AG09319 (cell line): Measurements from ENCODE around the gene PTGES3.
"Not testable (repeated sequence)": the region's sequence is repeated elsewhere in the genome, so short reads cannot be mapped to it uniquely, and the experiment has no call there.

Source experiments
- DNase-seq: peaks from one replicate; pipeline ENCODE4 v3.0.0-alpha.2; 2010; ENCODE audit warnings: low read depth; ENCODE audit errors: extremely low read depth
- TF ChIP-seq, protein P1 (sequence below): IDR thresholded peaks from 2 replicates; pipeline ENCODE4 v1.5.1; 2011; ENCODE audit warnings: low read depth, mild to moderate bottlenecking, inconsistent platforms, low read length, moderate library complexity

PTGES3 gene

DNA sequence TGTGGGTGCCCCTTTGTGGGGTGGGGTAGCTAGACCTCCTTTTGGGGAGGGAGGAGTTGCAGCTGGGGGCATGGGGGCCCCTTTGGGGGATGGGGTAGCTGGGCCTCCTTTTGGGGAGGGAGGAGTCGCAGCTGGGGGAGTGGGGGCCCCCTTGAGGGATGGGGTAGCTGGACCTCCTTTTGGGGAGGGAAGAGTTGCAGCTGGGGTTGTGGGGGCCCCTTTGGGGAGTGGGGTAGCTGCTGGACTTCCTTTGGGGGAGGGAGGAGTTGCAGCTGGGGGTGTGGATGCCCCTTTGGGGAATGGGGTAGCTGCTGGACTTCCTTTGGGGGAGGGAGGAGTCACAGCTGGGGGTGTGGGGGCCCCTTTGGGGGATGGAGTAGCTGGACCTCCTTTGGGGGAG, 30.1 kb upstream of the PTGES3 start:
- TF ChIP-seq, protein P1, sequence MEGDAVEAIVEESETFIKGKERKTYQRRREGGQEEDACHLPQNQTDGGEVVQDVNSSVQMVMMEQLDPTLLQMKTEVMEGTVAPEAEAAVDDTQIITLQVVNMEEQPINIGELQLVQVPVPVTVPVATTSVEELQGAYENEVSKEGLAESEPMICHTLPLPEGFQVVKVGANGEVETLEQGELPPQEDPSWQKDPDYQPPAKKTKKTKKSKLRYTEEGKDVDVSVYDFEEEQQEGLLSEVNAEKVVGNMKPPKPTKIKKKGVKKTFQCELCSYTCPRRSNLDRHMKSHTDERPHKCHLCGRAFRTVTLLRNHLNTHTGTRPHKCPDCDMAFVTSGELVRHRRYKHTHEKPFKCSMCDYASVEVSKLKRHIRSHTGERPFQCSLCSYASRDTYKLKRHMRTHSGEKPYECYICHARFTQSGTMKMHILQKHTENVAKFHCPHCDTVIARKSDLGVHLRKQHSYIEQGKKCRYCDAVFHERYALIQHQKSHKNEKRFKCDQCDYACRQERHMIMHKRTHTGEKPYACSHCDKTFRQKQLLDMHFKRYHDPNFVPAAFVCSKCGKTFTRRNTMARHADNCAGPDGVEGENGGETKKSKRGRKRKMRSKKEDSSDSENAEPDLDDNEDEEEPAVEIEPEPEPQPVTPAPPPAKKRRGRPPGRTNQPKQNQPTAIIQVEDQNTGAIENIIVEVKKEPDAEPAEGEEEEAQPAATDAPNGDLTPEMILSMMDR, result no peak
- DNase-seq, result no peak

DNA sequence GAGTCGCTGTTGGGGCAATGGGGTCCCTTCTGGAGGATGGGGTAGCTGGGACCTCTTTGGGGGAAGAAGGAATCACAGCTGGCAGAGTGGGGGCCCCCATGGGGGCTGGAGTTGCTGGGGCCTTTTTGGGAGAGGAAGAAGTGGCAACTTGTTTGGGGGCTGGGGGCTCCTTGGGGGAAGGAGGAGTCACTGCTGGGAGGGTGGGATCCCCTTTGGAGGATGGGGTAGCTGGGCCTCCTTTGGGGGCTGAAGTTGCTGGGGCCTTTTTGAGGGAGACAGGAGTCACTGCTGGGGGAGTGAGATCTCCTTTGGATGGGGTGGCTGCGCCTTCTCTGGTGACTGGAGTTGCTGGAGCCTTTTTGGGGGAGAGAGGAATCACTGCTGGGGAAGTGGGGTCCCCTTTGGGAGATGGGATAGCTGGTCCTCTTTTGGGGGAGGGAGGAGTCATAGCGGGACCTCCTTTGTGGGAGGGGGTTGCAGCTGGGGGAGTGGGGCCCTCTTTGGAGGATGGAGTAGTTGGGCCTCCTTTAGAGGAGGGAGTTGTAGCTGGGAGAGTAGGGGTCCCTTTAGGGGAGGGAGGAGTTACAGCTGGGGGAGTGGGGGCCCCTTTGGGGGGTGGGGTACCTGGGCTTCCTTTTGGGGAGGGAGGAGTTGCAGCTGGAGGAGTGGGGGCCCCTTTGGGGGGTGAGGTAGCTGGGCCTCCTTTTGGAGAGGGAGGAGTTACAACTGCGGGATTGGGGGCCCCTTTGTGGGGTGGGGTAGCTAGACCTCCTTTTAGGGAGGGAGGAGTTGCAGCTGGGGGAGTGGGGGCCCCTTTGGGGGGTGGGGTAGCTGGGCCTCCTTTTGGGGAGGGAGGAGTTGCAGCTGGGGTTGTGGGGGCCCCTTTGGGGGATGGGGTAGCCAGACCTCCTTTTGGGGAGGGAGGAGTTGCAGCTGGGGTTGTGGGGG, 29.1 kb upstream of the PTGES3 start:
- no peak for DNase-seq

DNA sequence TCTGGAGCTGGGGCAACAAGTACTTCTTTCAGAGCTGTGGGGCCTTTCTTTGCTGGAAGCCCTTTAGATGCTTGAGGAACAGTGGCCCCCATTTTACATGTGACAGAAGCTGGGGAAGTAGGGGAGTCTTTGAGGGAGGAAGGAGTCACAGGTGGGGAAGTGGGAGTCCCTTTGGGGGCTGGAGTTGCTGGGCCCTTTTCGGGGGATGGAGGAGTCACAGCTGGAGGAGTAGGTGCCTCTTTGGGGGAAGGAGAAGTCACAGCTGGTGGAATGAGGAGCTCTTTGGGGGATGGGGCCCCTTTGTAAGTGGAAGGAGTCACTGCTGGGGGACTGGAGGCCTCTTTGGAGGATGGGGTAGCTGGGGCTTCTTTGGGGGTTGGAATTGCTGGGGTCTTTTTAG, 28.4 kb upstream of the PTGES3 start:
- TF ChIP-seq, protein P1, result no peak
- no peak for DNase-seq

More for the DNA sequence above, 29.1 kb upstream of the PTGES3 start:
- TF ChIP-seq, protein P1, result no peak

DNA sequence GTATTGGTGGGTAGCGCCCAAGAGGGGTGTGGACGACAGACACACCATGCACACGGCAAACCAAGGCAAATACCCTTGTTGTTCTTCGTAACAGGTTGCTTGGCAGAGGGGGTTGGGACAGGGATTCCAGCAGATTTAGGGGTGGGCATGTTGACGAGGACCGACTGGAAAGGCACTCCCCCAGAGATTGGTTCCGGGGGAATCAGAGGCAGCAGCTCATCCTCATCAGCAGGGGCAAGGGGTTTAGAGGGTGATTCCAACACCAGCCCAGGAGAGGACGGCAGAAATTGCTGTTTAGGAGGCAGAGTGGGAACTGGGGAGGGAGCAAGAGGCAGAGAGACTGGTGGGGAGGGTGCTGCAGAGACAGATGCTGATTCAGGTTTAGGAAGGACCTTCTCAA, 27.7 kb upstream of the PTGES3 start:
- TF ChIP-seq, protein P1, result no peak
- no peak for DNase-seq

DNA sequence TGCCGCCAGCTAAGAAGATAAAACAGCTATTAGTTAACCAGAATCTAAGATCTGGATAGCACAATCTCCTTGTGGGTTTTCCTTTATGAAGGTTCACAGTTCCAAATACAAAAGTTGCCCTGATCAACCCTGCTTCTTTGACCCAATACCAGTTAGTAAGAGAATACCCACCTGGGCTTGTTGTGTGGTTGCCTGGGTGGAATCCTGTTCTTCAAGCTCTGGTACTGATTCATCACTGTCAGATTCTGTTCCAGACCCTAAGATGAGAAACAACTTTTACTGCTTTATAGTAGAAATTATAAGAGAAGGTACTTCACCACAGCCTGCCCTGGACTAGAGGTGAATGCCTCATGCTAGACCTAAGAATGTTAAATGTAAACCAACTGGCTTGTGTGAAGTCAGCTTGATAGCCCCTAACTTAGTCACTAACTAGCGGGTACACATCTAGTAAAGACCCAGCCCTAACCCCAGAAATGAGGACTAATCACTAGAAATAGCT, 26.4 kb upstream of the PTGES3 start:
- no peak for DNase-seq
- TF ChIP-seq, protein P1, result no peak

DNA sequence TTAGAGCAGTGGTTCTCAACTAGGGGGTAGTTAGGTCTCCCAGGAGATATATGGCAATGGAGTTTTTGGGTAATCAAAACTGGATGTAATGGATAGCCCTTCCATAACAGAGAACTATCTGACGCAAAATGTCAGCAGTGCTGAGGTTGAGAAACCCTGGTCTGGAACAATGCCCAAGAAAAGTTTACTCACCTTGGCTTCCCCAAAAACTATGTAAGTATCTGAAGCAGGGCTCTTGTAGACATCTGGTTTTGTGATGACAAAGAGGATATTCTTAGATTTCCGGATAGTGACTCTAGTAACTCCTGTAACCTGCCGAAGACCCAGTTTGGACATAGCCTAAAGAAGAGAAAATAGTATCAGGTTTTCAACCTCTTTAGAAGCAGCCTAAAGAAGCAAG, 25.3 kb upstream of the PTGES3 start:
- TF ChIP-seq, protein P1, result no peak
- no peak for DNase-seq

DNA sequence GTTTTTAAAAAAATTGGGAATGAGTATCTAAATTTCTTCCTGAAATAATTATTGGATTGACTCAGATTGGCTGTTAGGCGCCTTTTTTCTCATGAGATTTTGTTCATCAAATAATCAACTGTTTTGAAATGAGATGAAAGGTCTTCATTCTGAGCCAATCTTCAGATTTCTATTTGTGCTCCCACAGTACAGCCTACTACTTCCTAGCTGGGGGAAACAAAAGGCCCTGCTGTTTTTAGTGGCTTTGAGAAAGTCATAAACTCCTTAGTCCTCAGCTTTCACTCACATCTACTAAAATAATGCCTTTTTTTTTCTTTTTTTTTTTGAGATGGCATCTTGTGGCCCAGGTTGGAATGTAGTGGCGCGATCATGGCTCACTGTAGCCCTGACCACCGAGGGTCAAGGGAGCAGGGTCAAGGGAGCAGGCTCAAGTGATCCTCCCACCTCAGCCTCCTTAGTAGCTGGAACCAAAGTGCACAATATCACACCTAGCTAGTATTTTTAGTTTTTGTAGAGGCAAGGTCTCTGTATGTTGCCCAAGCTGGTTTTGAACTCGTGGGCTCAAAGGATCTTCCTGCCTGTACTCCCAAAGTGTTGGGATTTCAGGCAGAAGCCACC, 21.8 kb upstream of the PTGES3 start:
- DNase-seq, result no peak
- TF ChIP-seq, protein P1, result no peak

DNA sequence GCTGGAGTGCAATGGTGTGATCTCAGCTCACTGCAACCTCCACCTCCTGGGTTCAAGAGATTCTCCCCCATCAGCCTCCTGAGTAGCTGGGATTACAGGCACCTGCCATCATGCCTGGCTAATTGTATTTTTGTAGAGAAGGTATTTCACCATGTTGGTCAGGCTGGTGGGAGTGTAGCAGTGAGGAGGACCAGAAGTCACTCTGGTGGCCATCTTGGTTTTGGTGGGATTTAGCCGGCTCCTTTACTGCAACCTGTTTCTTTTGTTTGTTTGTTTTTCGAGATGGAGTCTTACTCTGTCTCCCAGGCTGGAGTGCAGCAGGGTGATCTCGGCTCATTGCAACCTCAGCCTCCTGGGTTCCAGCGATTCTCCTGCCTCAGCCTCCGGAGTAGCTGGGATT, 16.4 kb upstream of the PTGES3 start:
- not testable (repeated sequence) for DNase-seq
